Mucosa of rectum (tissue), 2 donors: ENCODE results near the gene ORAI3.
A peak's percentile ranks its signal among the peaks of the same experiment; 100 is the strongest.

Experiments used
- H3K27ac ChIP-seq, 2 donors: one replicate each; pipeline ENCODE4 v1.7.0; 2013; ENCODE audit warnings: inconsistent platforms in 2 of 2, low read depth in 2 of 2, low read length in 2 of 2
- H3K27me3 ChIP-seq, 2 donors: one replicate each; pipeline ENCODE4 v1.7.0; 2013; ENCODE audit warnings: low read length in 2 of 2; ENCODE audit not compliant: control insufficient read depth in 2 of 2, insufficient read depth in 2 of 2
- H3K36me3 ChIP-seq, 2 donors: one replicate each; pipeline ENCODE4 v1.7.0; 2013; ENCODE audit warnings: low read length in 2 of 2; ENCODE audit not compliant: control insufficient read depth in 2 of 2, insufficient read depth in 2 of 2
- H3K4me1 ChIP-seq, 2 donors: one replicate each; pipeline ENCODE4 v1.7.0; 2013; ENCODE audit warnings: low read length in 2 of 2, mild to moderate bottlenecking in 1 of 2; ENCODE audit not compliant: control insufficient read depth in 2 of 2, insufficient read depth in 2 of 2
- H3K4me3 ChIP-seq, 2 donors: one replicate each; pipeline ENCODE4 v1.7.0; 2013; ENCODE audit warnings: low read length in 2 of 2
- H3K9ac ChIP-seq, 2 donors: one replicate each; pipeline ENCODE4 v1.7.0; 2013; ENCODE audit warnings: low read length in 2 of 2, low read depth in 1 of 2, mild to moderate bottlenecking in 1 of 2
- H3K9me3 ChIP-seq, 2 donors: one replicate each; pipeline ENCODE4 v1.7.0; 2013; ENCODE audit warnings: low read length in 2 of 2; ENCODE audit not compliant: control insufficient read depth in 2 of 2
- donor health status: healthy.
- donor health status: Normal muscosa, but diverticular disease.

Gene ORAI3

DNA sequence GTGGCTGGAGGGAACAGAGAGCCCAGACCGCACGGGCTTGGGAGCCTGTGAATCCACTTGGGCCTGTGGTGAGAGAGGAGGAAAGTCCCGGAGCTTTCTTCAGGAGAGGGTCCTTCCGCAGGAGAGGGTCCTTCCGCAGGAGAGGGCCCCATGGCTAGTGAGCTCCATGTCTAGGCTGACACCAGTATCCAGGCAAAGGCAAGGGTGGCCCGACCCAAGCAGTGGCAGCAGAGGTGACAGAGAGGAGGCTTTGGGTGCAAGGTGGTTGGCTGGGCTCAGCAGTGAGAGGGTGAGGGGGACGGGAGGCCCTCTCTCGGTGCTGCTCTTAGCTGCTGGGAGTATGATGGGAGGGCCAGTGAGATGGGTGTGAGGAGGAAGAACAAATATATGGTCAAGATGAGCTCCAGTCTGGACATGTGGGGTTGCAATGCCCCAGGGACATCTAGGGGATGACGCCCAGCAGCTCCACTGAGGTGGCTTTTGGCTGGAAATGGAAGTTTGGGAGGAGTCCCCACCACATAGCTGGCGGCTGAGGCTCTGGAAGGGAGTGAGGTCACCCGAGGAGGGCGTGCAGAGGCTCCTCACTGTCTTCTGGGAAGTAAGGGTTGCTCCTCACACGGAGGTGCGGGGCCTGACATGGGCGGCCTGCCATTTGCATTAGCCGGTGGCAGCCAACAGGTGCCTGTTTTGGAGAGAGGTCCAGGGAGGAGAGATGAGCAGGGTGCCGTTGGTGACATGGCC lies 33.9 kb downstream of the ORAI3 start:
- Histone ChIP-seq H3K9me3 (no peaks in the 10 kb centered on the region), H3K4me1 (peaks cover 5 to 12% of the 10 kb centered on the region in 2 donors), H3K9ac (no peak overlapping the region), H3K27me3 (no peaks in the 10 kb centered on the region), H3K36me3 (peaks cover 11 to 15% of the 10 kb centered on the region in 2 donors), H3K4me3 (no peak overlapping the region), H3K27ac (no peak overlapping the region)

DNA sequence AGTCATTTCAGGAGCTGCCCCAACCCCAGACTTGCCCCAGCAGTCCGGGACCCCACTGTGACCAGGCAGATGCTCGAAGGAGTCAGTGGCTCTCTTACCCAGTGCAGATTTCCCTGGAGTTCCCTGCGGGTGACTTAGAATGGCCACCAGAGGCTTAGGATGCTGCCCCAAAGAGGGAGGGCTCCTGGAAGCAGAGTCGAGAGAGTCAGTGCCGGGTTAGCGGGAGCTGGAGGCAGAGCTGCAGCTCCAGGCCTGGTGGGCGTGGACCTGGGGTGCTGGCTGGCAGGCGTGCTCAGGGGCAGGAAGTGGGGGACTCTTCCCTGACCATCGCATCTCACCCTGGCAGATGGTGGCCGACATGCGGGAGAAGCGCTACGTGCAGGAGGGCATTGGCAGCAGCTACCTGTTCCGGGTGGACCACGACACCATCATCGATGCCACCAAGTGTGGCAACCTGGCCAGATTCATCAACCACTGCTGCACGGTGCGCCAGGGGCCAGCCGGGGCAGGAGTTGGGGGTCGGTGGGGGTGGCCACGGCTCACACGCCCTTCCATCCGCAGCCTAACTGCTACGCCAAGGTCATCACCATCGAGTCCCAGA lies 34.5 kb downstream of the ORAI3 start:
- Histone ChIP-seq H3K4me3 (no peak overlapping the region), H3K27ac (no peak overlapping the region), H3K4me1 (peaks cover 5 to 12% of the 10 kb centered on the region in 2 donors), H3K27me3 (no peaks in the 10 kb centered on the region), H3K9ac (no peak overlapping the region), H3K9me3 (no peaks in the 10 kb centered on the region), H3K36me3 (peaks cover 11 to 15% of the 10 kb centered on the region in 2 donors)

DNA sequence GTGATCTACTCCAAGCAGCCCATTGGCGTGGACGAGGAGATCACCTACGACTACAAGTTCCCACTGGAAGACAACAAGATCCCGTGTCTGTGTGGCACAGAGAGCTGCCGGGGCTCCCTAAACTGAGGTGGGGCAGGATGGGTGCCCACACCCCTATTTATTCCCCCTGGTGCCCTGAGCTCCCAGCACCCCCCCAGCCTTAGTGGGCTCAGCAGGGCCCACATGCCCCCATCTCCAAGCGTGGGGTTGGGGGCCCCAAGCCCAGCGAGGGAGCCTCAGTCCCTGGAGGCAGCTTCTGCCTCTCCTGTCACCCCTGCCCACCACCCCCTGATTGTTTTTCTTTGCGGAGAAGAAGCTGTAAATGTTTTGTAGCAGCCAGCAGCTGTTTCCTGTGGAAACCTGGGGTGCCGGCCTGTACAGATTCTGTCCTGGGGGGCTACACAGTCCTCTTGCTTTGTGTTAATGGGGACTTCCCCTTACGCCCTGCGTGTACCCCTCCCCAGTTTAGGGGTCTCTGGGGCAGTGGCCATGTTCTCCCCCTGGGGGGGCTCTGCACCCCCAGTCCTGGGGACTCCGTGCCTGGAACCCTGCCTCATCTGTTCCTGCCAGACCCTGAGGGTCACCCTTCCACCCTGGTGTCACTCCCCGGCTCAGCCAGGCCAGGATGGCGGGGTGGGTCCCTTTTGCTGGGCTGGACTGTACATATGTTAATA lies 35.2 kb downstream of the ORAI3 start:
- Histone ChIP-seq H3K4me1 (peaks cover 5 to 12% of the 10 kb centered on the region in 2 donors), H3K27me3 (no peaks in the 10 kb centered on the region), H3K36me3 (peaks cover 11% of the 10 kb centered on the region in 2 donors), H3K9ac (no peak overlapping the region), H3K9me3 (no peaks in the 10 kb centered on the region), H3K27ac (no peak overlapping the region), H3K4me3 (no peak overlapping the region)

DNA sequence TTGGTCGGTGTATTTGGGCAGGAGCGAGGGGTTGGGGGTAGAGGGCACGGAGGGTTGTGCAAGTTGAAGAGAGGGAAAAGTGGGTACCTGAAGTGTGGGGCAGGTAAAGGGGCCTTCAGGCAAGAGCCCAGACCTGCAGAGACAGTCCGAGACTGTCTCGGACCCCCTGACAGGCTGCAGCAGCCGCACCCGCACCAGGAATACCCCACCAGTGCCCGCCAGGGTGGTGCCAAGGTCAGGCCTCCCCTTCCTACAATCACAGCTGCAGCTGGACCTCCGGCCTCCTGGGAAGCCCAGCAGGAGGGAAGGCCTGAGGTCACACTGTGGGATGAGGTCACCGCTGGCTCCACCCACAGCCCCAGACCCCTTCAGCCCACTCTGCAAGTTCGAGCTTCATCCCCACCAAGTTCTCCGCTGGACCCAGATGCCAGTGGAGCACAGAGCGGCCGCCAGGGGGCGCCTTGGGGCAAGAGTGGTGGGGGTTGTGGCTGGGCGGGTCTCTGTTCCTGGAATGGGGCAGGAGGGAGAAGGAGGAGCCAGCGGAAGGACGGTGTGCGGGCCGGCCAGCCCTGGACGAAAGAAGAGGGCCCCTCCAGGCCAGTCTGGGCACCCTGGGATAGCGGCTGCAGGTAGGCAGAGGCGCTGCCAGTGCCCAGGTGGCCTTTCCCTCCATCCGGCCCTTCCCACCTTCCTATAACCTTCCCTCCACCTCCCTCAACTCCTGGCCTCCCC lies 36.0 kb downstream of the ORAI3 start, which contains the start of gene HSD3B7:
Gene HSD3B7 (plus strand): TSS at position 539 of the 732 bp plus-strand sequence. CDS start 452 bp downstream, outside the sequence.
- Histone ChIP-seq H3K27ac (peak within 1 kb of the TSS; percentile 52 to 63), H3K4me1 (peaks cover 5 to 12% of the 10 kb centered on the region in 2 donors), H3K9me3 (no peaks in the 10 kb centered on the region), H3K9ac (peak within 1 kb of the TSS; percentile 60 to 69), H3K36me3 (peaks cover 11% of the 10 kb centered on the region in 2 donors), H3K27me3 (no peaks in the 10 kb centered on the region), H3K4me3 (peak within 1 kb of the TSS; percentile 77 to 80)

DNA sequence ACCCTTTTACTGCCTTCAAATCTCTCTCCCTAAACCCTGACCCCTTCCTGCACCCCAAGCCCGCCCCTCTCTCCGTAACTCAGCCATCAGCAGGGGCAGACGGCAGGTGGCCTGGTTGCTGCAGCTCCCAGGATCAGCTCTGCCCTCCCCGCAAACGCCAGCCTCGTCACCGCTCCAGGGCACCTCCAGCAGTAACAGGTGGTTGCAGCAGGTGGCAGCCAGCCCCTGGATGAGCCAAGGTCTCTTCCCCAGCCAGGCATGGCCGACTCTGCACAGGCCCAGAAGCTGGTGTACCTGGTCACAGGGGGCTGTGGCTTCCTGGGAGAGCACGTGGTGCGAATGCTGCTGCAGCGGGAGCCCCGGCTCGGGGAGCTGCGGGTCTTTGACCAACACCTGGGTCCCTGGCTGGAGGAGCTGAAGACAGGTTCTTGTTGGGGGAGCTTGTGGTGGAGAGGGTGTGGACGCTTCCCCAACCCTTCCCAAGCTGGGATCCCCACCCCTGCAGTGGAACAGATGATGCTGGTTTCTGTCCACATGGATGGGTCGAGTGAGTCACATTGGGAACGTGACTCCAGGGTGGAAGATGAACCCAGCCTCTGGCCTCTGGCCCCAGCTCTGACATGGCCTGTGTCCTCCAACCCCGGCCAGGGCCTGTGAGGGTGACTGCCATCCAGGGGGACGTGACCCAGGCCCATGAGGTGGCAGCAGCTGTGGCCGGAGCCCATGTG lies 36.7 kb downstream of the ORAI3 start:
- no peaks in the 10 kb centered on the region for H3K27me3 ChIP-seq
- H3K36me3 ChIP-seq = peaks cover 4 to 5% of the 10 kb centered on the region in 2 donors
- peaks cover 5 to 12% of the 10 kb centered on the region in 2 donors for H3K4me1 ChIP-seq

DNA sequence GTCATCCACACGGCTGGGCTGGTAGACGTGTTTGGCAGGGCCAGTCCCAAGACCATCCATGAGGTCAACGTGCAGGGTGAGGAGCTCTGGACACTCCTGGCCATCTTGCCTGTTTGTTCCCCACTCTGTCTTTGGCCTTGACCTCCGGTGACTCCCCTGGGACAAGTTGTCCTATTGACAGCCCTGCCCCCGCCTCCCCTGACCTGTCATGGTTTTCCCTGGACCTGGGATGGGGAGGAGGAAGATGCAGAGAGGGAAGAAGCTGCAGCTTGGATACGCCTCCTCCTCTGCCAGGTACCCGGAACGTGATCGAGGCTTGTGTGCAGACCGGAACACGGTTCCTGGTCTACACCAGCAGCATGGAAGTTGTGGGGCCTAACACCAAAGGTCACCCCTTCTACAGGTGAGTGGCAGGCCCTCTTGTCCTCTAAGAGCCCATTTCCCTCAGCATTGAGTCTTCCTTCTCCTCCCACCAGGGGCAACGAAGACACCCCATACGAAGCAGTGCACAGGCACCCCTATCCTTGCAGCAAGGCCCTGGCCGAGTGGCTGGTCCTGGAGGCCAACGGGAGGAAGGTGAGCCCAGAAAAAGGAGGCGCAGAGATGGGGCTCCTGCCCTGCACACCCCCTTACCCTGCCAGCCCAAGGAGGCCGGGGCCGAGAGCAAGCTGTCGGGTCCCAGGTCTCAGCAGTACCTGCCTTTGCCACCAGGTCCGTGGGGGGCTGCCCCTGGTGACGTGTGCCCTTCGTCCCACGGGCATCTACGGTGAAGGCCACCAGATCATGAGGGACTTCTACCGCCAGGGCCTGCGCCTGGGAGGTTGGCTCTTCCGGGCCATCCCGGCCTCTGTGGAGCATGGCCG lies 37.5 kb downstream of the ORAI3 start:
- Histone ChIP-seq H3K36me3 (peaks cover 0 to 4% of the 10 kb centered on the region in 2 donors), H3K4me3 (peak overlapping the region; percentile 77 to 80), H3K27ac (peak overlapping the region in 1 of 2 donors; percentile 52), H3K27me3 (no peaks in the 10 kb centered on the region), H3K9ac (peak overlapping the region in 1 of 2 donors; percentile 24), H3K9me3 (no peaks in the 10 kb centered on the region), H3K4me1 (peaks cover 5 to 12% of the 10 kb centered on the region in 2 donors)

More for the DNA sequence above, 36.7 kb downstream of the ORAI3 start:
- H3K27ac ChIP-seq = peak overlapping the region; percentile 52 to 63
- H3K9me3 ChIP-seq = no peaks in the 10 kb centered on the region
- peak overlapping the region; percentile 60 to 69 for H3K9ac ChIP-seq
- H3K4me3 ChIP-seq = peak overlapping the region; percentile 77 to 80

DNA sequence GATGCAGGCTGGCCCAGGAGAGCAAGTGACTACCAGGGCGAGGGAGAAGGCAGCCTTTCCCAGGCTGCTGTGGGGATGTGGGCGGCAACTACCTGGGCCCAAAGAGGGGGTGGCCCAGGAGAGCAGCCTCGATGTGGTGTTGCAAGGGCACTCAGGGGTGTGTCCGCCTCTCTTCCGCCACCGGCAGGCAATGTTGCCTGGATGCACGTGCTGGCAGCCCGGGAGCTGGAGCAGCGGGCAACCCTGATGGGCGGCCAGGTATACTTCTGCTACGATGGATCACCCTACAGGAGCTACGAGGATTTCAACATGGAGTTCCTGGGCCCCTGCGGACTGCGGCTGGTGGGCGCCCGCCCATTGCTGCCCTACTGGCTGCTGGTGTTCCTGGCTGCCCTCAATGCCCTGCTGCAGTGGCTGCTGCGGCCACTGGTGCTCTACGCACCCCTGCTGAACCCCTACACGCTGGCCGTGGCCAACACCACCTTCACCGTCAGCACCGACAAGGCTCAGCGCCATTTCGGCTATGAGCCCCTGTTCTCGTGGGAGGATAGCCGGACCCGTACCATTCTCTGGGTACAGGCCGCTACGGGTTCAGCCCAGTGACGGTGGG lies 38.8 kb downstream of the ORAI3 start:
- H3K27me3 ChIP-seq = no peaks in the 10 kb centered on the region
- H3K9ac ChIP-seq = no peak overlapping the region
- peaks cover 0 to 4% of the 10 kb centered on the region in 2 donors for H3K36me3 ChIP-seq
- H3K27ac ChIP-seq = no peak overlapping the region
- no peak overlapping the region for H3K4me3 ChIP-seq
- peaks cover 5 to 12% of the 10 kb centered on the region in 2 donors for H3K4me1 ChIP-seq
- no peaks in the 10 kb centered on the region for H3K9me3 ChIP-seq

DNA sequence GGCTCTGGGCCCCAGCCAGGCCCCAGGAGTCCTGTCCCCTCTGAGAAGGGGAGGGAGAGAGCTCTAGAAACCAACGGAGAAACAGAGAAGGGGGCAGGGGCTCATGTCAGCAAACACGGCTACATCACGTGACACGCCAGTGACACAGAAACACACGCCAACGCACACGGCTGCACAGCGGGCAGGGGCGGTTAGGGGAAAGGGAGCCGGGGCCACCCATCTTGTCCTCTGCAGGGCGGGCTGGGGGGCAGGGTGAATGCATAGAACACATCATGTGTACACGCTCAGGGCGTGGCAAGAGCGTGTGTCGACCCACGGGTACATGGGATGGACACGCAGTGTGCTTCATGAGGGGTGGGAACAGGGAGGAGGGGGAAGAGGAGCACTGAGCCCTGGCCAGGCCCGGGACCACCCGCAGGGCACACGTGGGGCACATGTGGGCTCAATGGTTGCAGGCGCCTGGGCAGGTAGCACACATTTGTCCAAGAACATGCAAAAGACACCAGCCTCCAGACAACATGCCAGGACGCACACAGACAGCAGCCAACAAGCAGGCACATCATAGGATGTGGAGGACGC lies 40.7 kb downstream of the ORAI3 start:
- H3K9ac ChIP-seq = no peak overlapping the region
- H3K9me3 ChIP-seq = no peaks in the 10 kb centered on the region
- H3K27ac ChIP-seq = no peak overlapping the region
- H3K36me3 ChIP-seq = peaks cover 0 to 2% of the 10 kb centered on the region in 2 donors
- H3K4me1 ChIP-seq = peaks cover 5 to 12% of the 10 kb centered on the region in 2 donors
- no peaks in the 10 kb centered on the region for H3K27me3 ChIP-seq
- no peak overlapping the region for H3K4me3 ChIP-seq
